ENCODE data around the gene PAX8. TPM values are rescaled to one million over a fixed set of nuclear protein-coding genes. Genes with fewer than 3 reads are reported as not detected.
"Not testable (repeated sequence)": the region's sequence is repeated elsewhere in the genome, so short reads cannot be mapped to it uniquely, and the experiment has no call there.

Gene PAX8
- total RNA-seq (10 to 100 TPM in 6 of 9 donors, 1 to 10 TPM in 3; 1.7 to 72.3 (median 13.1) TPM), polyA plus RNA-seq (10 to 100 TPM in 1 of 3 donors, 1 to 10 TPM in 2; 5.6 to 13.3 (median 6.7) TPM)
- long read RNA-seq, donor 1: 0 reads
- long read RNA-seq, donor 2: 0 reads
- long read RNA-seq, donor 3: 0 reads
- long read RNA-seq, donor 4, partial matches to known transcripts: 3 of 13 reads
- long read RNA-seq, donor 4, other reads (novel, unspliced or antisense): 7 of 13 reads
- long read RNA-seq, donor 5, partial matches to known transcripts: 2 of 6 reads
- long read RNA-seq, donor 5, other reads (novel, unspliced or antisense): 1 of 6 reads
- long read RNA-seq, donor 6, partial matches to known transcripts: 7 of 16 reads
- long read RNA-seq, donor 6, other reads (novel, unspliced or antisense): 8 of 16 reads
- long read RNA-seq, donor 7, partial matches to known transcripts: 0 of 1 reads
- long read RNA-seq, donor 7, other reads (novel, unspliced or antisense): 0 of 1 reads
- long read RNA-seq, donor 8, partial matches to known transcripts: 0 of 1 reads
- long read RNA-seq, donor 8, other reads (novel, unspliced or antisense): 0 of 1 reads
- long read RNA-seq, donor 9: 0 reads
- long read RNA-seq, donor 10: 0 reads

- Histone ChIP-seq H3K27me3 (peaks cover 46% of the 10 kb centered on the region), H3K36me3 (replicated peaks in 1 of 2) (no peaks in the 10 kb centered on the region), H3K4me1 (replicated peaks in 1 of 2) (peaks cover 15 to 16% of the 10 kb centered on the region in 2 donors), H3K9me3 (replicated peaks in 1 of 3) (no peaks in the 10 kb centered on the region), H3K27ac (no peak within 1 kb of the TSS), H3K4me3 (no peak within 1 kb of the TSS)
- no peak for DNase-seq
- TF ChIP-seq POLR2A (IDR thresholded peaks at IDR 0.05): no peak
- no peak for TF ChIP-seq CTCF (IDR thresholded peaks at IDR 0.05)
- intact Hi-C loops (cut with DNase I): no loop called here
- 77 to 86% (median 81%) methylated on average over 18 of the region's 18 CpGs for WGBS, 4 donors
Measured at GRCh38 chr2:113278742-113279139, at the start of gene PAX8. TSS of gene PAX8 (minus strand) at chr2:113278921. CDS start at chr2:113278394, 527 bp downstream.

GRCh38 chr2:113328043-113328442 lies 49.3 kb upstream of the PAX8 start:
- intact Hi-C loops (cut with DNase I): no loop called here
- DNase-seq: no peak
- Histone ChIP-seq H3K9me3 (replicated peaks in 1 of 3) (no peaks in the 10 kb centered on the region), H3K4me3 (no peak overlapping the region), H3K4me1 (replicated peaks in 1 of 2) (peaks cover 21 to 29% of the 10 kb centered on the region in 2 donors), H3K27ac (peak overlapping the region in 3 of 5 donors; percentile 65 to 93 (median 88)), H3K27me3 (no peaks in the 10 kb centered on the region), H3K36me3 (replicated peaks in 1 of 2) (no peaks in the 10 kb centered on the region)
- WGBS, 4 donors: 88 to 92% (median 89%) methylated on average over 3 of the region's 3 CpGs
- no peak for TF ChIP-seq CTCF (IDR thresholded peaks at IDR 0.05)
- no peak for TF ChIP-seq POLR2A (IDR thresholded peaks at IDR 0.05)

GRCh38 chr2:113325161-113325731 lies 46.5 kb upstream of the PAX8 start:
- peaks cover 16% of the 10 kb centered on the region in 2 donors for H3K4me1 ChIP-seq (replicated peaks in 1 of 2)
- WGBS, 4 donors: 6 to 9% (median 7%) methylated on average over 14 of the region's 14 CpGs
- H3K27ac ChIP-seq: peak overlapping the region; percentile 42 to 91 (median 76)
- intact Hi-C loops (cut with DNase I); H3K27me3 ChIP-seq; H3K36me3 ChIP-seq (replicated peaks in 1 of 2); H3K9me3 ChIP-seq (replicated peaks in 1 of 3): not testable (repeated sequence)
- H3K4me3 ChIP-seq: peak overlapping the region in 2 of 4 donors; percentile 45 to 68
- DNase-seq: peak in 3 of 7 donors; percentile 11 to 30 (median 23)

- TF ChIP-seq POLR2A (IDR thresholded peaks at IDR 0.05): no peak
- no peaks in the 10 kb centered on the region for H3K36me3 ChIP-seq (replicated peaks in 1 of 2)
- H3K4me3 ChIP-seq: peak overlapping the region in 2 of 4 donors; percentile 45 to 68
- H3K27ac ChIP-seq: peak overlapping the region; percentile 42 to 91 (median 76)
- H3K27me3 ChIP-seq: no peaks in the 10 kb centered on the region
- intact Hi-C loops (cut with DNase I): no loop called here
- H3K4me1 ChIP-seq (replicated peaks in 1 of 2): peaks cover 10 to 16% of the 10 kb centered on the region in 2 donors
- peak; percentile 75 to 86 (median 77) for DNase-seq
- H3K9me3 ChIP-seq (replicated peaks in 1 of 3): no peaks in the 10 kb centered on the region
- 0 to 1% (median 1%) methylated on average over 25 to 27 of the region's 27 CpGs for WGBS, 4 donors
Measured at GRCh38 chr2:113324684-113325160, 46.0 kb upstream of the PAX8 start.

GRCh38 chr2:113323129-113323528 lies 44.4 kb upstream of the PAX8 start:
- H3K4me3 ChIP-seq; H3K4me1 ChIP-seq (replicated peaks in 1 of 2); H3K9me3 ChIP-seq (replicated peaks in 1 of 3); intact Hi-C loops (cut with DNase I); H3K27me3 ChIP-seq; H3K36me3 ChIP-seq (replicated peaks in 1 of 2): not testable (repeated sequence)
- WGBS, 4 donors: 53 to 76% (median 71%) methylated on average over 5 of the region's 5 CpGs
- DNase-seq: peak in 1 of 7 donors; percentile 31
- H3K27ac ChIP-seq: peak overlapping the region in 2 of 5 donors; percentile 66 to 91

GRCh38 chr2:113320106-113320505 lies 41.4 kb upstream of the PAX8 start:
- 75 to 83% (median 79%) methylated on average over 6 to 7 of the region's 7 CpGs for WGBS, 4 donors

GRCh38 chr2:113318941-113319340 lies 40.2 kb upstream of the PAX8 start:
- H3K36me3 ChIP-seq (replicated peaks in 1 of 2); DNase-seq; H3K9me3 ChIP-seq (replicated peaks in 1 of 3); H3K4me3 ChIP-seq; intact Hi-C loops (cut with DNase I); H3K4me1 ChIP-seq (replicated peaks in 1 of 2); H3K27ac ChIP-seq; H3K27me3 ChIP-seq: not testable (repeated sequence)
- 89 to 93% (median 91%) methylated on average over 3 of the region's 3 CpGs for WGBS, 4 donors

More at GRCh38 chr2:113320106-113320505, 41.4 kb upstream of the PAX8 start:
- H3K27me3 ChIP-seq; H3K9me3 ChIP-seq (replicated peaks in 1 of 3); intact Hi-C loops (cut with DNase I); H3K4me1 ChIP-seq (replicated peaks in 1 of 2); H3K36me3 ChIP-seq (replicated peaks in 1 of 2); DNase-seq; H3K4me3 ChIP-seq; H3K27ac ChIP-seq: not testable (repeated sequence)

Measured in adrenal gland (tissue), 19 donors.